ENCODE measurements around the gene FXR2.

The FXR2 gene
- 29.6 to 121 (median 83.7) reads per million in 9 experiments for total RNA-seq

DNA sequence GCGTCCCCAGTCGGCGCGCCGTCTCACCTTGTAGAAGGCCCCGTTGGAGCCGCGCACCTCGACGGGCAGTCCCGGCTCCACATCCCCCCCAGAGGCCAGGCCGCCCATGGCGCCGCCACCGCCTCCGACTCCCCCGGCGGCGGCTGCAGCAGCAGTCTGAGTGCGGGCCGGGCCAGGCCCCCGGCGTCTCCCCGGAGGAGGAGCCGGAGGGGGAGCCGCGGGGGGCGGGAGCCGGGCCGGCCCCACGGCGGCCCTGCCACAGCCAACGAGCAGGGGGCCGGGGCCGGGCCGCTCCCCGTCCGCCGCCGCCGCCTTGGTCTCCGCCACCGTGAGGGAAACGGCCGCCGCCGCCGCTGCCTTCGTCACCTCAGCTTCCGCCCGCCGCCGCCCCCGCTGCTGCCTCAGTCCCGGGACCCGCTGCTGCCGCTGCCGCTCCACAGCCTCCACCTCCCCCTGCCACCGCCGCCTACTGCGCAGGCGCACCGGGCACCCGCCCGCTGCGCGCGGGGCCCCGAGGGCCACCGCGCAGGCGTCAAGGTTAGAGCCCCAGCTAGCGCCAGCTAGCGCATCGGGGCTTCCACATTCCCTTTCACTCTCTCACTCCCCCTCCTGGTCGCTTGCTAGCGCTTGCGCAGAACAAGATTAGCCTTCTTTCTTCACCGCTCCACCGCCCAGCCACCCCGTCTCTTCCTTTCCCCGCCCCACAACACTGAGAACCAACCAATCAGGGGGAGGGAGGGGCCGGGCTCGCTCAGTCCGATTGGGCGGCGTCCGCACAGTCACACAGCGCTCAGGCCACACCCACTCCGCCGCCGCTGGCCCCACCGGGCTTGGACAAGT is at the start of gene FXR2:
Gene FXR2 (minus strand): TSS at position 473 of the 840 bp plus-strand sequence. CDS start 365 bp downstream, at position 108.
- Mint-ChIP-seq H3K27ac (peak within 1 kb of the TSS; percentile 81 to 95), H3K4me1 (ENCODE audit: low read depth in 2 of 2) (peaks cover 24 to 37% of the 10 kb centered on the region in 2 donors), H3K36me3 (ENCODE audit: insufficient read depth) (peaks cover 10% of the 10 kb centered on the region), H3K9me3 (no peaks in the 10 kb centered on the region), H3K4me3 (peak within 1 kb of the TSS; percentile 80 to 90), H3K27me3 (no peaks in the 10 kb centered on the region)
- peak; percentile 96 to 97 (median 96) for DNase-seq
- peak; percentile 82 for ATAC-seq (replicated peaks)

GRCh38 chr17:7656958-7657609 is 42.4 kb upstream of the FXR2 start:
- no peaks in the 10 kb centered on the region for H3K4me1 Mint-ChIP-seq (ENCODE audit: low read depth in 2 of 2)
- H3K27me3 Mint-ChIP-seq: peaks cover 16 to 26% of the 10 kb centered on the region in 2 donors
- DNase-seq: no peak
- peaks cover 2% of the 10 kb centered on the region for H3K36me3 Mint-ChIP-seq (ENCODE audit: insufficient read depth)
- no peaks in the 10 kb centered on the region for H3K9me3 Mint-ChIP-seq
- ATAC-seq (replicated peaks): no peak
- H3K4me3 Mint-ChIP-seq: no peak overlapping the region
- H3K27ac Mint-ChIP-seq: no peak overlapping the region

- Mint-ChIP-seq H3K4me1 (ENCODE audit: low read depth in 2 of 2) (peaks cover 6 to 7% of the 10 kb centered on the region in 2 donors), H3K36me3 (ENCODE audit: insufficient read depth) (peaks cover 2% of the 10 kb centered on the region), H3K4me3 (no peak overlapping the region), H3K27ac (no peak overlapping the region), H3K9me3 (no peaks in the 10 kb centered on the region), H3K27me3 (peaks cover 27 to 42% of the 10 kb centered on the region in 2 donors)
- ATAC-seq (replicated peaks) (no peak), DNase-seq (no peak)
Observed at GRCh38 chr17:7655541-7655840, 40.8 kb upstream of the FXR2 start.

DNA sequence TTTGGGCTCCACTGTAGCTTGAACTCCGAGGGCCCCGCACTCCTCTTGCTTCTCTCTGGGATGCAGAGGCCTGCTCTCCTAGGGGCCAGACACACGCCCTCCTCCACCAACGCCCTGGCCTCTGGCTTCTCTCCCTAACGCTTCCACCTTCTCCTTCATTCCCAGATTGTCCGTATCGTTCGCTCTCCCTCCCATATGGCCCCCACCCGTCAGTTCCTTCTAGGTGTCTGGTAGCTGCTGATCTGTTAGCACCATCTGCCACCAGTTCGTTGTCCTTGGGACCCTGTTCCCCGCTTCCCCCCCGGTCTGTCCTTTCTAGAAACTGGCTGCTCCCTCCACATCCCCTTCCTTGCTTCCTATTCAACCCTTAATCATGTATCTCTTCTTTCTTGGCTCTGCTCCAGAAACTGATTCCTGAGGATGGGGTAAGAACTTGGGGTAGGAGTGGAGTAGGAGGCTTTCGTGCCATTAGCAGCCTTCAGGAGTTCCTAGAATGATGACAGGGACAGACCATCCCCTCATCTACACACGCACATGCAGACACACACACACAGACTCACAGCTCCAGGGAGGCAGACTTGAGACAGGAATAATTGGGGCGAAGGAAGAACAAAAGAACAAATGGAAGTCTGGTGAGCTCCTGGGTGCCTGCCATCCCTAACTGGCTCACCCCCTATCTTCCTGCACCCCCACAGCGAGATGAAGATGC is 40.3 kb upstream of the FXR2 start:
- no peak overlapping the region for H3K4me3 Mint-ChIP-seq
- peaks cover 11 to 12% of the 10 kb centered on the region in 2 donors for H3K4me1 Mint-ChIP-seq (ENCODE audit: low read depth in 2 of 2)
- no peaks in the 10 kb centered on the region for H3K9me3 Mint-ChIP-seq

DNA sequence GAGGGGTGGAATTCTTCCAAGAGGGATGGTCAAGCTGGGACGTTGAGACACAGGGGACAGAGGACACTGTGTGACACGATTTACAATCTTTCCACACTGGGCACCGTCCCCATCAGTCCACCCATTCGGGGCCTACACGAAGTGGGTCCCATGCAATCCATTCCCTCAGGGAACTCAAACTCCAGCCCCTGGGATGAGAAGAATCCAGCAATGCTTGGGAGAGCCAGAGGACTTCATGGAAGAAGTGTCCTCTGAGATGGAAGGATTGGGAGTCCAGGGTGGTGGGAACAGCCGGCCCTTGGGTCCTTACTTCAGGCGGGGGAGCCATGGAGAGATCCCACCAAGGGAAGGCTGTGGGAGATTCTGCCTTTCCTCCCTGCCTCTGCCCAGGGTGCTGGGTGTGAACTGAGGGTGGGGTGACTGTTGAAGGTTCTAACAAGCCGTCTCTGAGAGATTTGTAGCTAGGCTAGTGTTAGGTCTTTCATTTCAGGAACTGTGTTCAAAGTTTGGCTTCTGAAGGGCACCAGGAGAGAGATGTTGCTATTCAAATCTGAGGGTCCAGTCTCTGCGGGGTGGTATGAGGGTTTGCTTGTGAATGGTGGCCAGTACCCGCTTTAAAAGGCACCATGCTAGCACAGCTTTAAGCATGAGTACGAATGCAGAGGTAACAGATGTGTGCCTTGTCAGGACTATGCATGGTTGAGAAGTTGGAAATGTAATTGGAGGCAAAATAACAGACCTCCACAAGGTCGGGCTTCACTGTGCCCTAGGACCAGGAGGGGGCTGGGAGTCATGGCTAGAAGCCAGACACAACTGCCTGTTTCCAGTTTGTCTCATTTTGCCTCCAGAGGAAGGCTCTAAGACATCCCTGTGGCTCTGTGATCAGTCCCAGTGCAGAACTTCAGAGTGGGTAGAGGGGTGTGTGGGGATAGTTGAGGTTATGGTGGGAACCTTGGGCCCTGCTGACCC is 38.0 kb upstream of the FXR2 start:
- H3K27me3 Mint-ChIP-seq: peaks cover 42 to 66% of the 10 kb centered on the region in 2 donors
- H3K9me3 Mint-ChIP-seq: no peaks in the 10 kb centered on the region
- no peak for ATAC-seq (replicated peaks)
- peaks cover 2% of the 10 kb centered on the region for H3K36me3 Mint-ChIP-seq (ENCODE audit: insufficient read depth)
- H3K4me1 Mint-ChIP-seq (ENCODE audit: low read depth in 2 of 2): peaks cover 14 to 15% of the 10 kb centered on the region in 2 donors
- peak overlapping the region; percentile 79 to 88 for H3K4me3 Mint-ChIP-seq
- DNase-seq: no peak
- H3K27ac Mint-ChIP-seq: no peak overlapping the region

More for the DNA sequence above, 40.3 kb upstream of the FXR2 start:
- Mint-ChIP-seq H3K27ac (no peak overlapping the region), H3K36me3 (ENCODE audit: insufficient read depth) (peaks cover 2% of the 10 kb centered on the region), H3K27me3 (peaks cover 32 to 47% of the 10 kb centered on the region in 2 donors)
- ATAC-seq (replicated peaks) (no peak), DNase-seq (no peak)

DNA sequence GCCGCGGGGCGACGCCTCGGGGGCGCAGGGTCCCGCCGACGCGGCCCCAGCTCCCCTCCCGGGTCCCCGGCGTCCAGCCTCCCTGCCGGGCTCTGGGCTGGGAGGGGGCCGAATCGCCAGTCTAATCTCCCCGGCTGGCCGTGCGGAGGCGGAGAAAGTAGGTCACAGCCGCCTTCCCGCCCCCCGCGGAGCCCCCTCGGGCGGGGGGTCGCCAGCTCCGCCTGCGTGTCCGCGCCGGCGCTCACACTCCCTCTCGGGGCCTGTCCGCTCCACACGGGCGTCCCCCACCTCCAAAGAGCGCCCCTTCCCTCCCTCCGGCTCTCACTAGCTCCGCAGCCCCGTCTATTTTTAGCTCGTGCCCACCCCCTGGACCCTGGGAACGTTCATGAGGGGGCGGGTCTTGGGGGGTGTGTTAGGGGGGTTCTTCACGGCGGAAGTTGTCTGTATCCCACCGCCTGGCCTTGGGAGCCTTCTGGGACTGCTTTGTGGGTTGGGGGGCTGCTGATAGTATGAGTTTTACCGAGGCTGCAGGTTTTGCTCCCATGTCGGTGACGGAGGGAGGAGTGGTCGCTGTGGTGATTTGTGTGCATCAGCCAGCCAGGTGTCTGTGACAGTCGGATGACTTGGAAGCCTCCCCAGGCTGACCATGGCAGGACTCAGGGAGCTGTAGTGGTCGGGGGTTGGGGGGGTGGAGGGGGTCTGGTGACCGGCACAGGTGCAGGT is 37.1 kb upstream of the FXR2 start:
- H3K4me1 Mint-ChIP-seq (ENCODE audit: low read depth in 2 of 2): peaks cover 14 to 15% of the 10 kb centered on the region in 2 donors
- H3K4me3 Mint-ChIP-seq: peak overlapping the region; percentile 79 to 88
- peaks cover 47 to 64% of the 10 kb centered on the region in 2 donors for H3K27me3 Mint-ChIP-seq
- H3K9me3 Mint-ChIP-seq: no peaks in the 10 kb centered on the region
- ATAC-seq (replicated peaks) (no peak), DNase-seq (no peak)
- H3K36me3 Mint-ChIP-seq (ENCODE audit: insufficient read depth): peaks cover 2% of the 10 kb centered on the region
- no peak overlapping the region for H3K27ac Mint-ChIP-seq

- Mint-ChIP-seq H3K4me1 (ENCODE audit: low read depth in 2 of 2) (peaks cover 14 to 15% of the 10 kb centered on the region in 2 donors), H3K9me3 (no peaks in the 10 kb centered on the region), H3K36me3 (ENCODE audit: insufficient read depth) (peaks cover 2% of the 10 kb centered on the region), H3K4me3 (peak overlapping the region; percentile 79 to 88), H3K27ac (peak overlapping the region in 1 of 2 donors; percentile 86), H3K27me3 (peaks cover 54 to 70% of the 10 kb centered on the region in 2 donors)
- peak; percentile 14 for ATAC-seq (replicated peaks)
- no peak for DNase-seq
Observed at GRCh38 chr17:7651097-7651664, 36.5 kb upstream of the FXR2 start.

DNA sequence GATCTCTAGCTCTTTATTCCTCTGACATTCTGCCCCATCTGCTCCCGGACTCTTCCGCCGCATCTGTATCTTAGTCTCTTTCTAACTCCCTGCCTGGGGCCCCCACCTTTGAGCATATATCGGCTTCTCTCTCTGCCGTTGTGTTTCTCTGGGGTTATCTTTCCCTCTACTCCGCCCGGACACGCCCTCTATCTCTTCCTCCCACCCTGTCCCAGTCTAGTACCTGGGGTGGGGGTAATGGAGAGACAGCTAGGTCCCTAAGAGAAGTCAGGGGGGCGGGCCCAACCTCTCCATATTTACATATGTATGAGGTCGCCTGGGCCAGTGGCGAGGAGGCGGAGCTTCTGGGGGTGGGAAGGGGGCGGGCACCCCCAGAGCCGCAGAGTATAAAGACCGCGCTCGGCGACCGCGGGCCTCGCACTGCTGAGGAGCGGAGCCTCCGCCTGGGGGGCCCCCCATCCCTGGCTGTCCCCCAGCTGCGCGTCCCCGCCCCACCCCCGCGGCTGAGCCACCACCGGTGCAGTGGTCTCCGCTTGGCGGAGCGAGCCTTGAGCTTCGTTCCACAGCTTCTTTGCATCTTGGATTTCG is 35.9 kb upstream of the FXR2 start, which contains the start of gene ATP1B2:
Gene ATP1B2 (plus strand): TSS at position 418 of the 588 bp plus-strand sequence. CDS start 593 bp downstream, outside the sequence.
- peaks cover 2% of the 10 kb centered on the region for H3K36me3 Mint-ChIP-seq (ENCODE audit: insufficient read depth)
- peaks cover 14 to 15% of the 10 kb centered on the region in 2 donors for H3K4me1 Mint-ChIP-seq (ENCODE audit: low read depth in 2 of 2)
- DNase-seq (peak; percentile 54 to 64 (median 60)), ATAC-seq (replicated peaks) (peak; percentile 91)
- H3K27me3 Mint-ChIP-seq: peaks cover 58 to 75% of the 10 kb centered on the region in 2 donors
- H3K9me3 Mint-ChIP-seq: no peaks in the 10 kb centered on the region
- peak within 1 kb of the TSS; percentile 14 to 86 for H3K27ac Mint-ChIP-seq
- H3K4me3 Mint-ChIP-seq: peak within 1 kb of the TSS; percentile 79 to 88

DNA sequence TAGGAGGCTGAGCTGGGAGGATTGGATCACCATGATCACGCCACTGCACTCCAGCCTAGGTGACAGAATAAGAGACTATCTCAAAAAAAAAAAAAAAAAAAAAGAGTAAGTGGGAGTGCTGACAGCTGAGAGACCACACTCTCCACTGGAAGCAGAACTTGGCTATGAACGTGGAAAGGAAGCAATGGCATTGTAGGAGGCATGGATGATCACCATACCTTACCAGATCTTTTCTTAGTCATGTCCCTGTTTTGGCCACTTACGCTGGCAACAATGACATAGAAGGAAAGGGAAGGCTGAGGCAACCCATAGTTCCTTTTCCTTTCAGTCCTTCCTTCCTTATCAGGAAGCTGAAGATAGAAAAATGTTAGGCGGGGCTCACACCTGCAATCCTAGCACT is 32.3 kb upstream of the FXR2 start:
- Mint-ChIP-seq H3K4me3 (no peak overlapping the region), H3K9me3 (no peaks in the 10 kb centered on the region), H3K27me3 (peaks cover 42 to 70% of the 10 kb centered on the region in 2 donors), H3K27ac (no peak overlapping the region), H3K4me1 (ENCODE audit: low read depth in 2 of 2) (peaks cover 14 to 15% of the 10 kb centered on the region in 2 donors), H3K36me3 (ENCODE audit: insufficient read depth) (no peaks in the 10 kb centered on the region)
- DNase-seq (no peak), ATAC-seq (replicated peaks) (no peak)

DNA sequence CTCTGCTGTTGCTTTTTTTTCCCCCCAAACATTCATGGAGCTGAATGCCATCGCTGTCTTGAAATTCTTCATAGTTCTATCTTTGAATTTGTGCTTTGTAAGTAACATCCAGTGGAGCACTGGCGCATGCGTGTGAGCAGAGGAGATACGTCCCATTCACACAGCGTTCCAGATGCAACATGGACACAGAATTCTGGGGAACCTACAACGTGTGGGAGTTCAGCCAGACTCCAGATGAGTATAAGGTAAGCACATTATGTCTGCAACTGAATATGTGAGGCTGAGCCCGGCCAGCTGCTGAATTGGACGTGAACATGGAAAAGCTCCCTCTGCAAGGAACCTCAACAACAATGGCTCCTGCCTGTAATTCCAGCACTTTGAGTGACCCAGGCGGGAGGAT is 31.8 kb upstream of the FXR2 start:
- Mint-ChIP-seq H3K36me3 (ENCODE audit: insufficient read depth) (no peaks in the 10 kb centered on the region), H3K4me3 (no peak overlapping the region), H3K4me1 (ENCODE audit: low read depth in 2 of 2) (peaks cover 14 to 15% of the 10 kb centered on the region in 2 donors), H3K9me3 (no peaks in the 10 kb centered on the region), H3K27me3 (peaks cover 41 to 70% of the 10 kb centered on the region in 2 donors), H3K27ac (no peak overlapping the region)
- ATAC-seq (replicated peaks) (no peak), DNase-seq (no peak)

- Mint-ChIP-seq H3K4me3 (no peak overlapping the region), H3K27me3 (peaks cover 25 to 53% of the 10 kb centered on the region in 2 donors), H3K4me1 (ENCODE audit: low read depth in 2 of 2) (peaks cover under 1 to 2% of the 10 kb centered on the region in 2 donors), H3K9me3 (no peaks in the 10 kb centered on the region), H3K27ac (no peak overlapping the region), H3K36me3 (ENCODE audit: insufficient read depth) (no peaks in the 10 kb centered on the region)
- ATAC-seq (replicated peaks) (no peak), DNase-seq (no peak)
Observed at GRCh38 chr17:7644775-7645174, 30.1 kb upstream of the FXR2 start.

All from effector memory CD8-positive, alpha-beta T cell (primary cell).